Stimulated activated CD8-positive, alpha-beta memory T cell treated with anti-CD3 and anti-CD28 coated beads, Interleukin-2, amount 100 ng/mL, for 48 hours (primary cell): Measurements from ENCODE around the gene LPGAT1.

Experiments used
- DNase-seq, 2 donors: peaks; one replicate each; pipeline ENCODE4 v3.0.0-alpha.2; 2020; ENCODE audit warnings: low read depth in 2 of 2

The LPGAT1 gene

DNA sequence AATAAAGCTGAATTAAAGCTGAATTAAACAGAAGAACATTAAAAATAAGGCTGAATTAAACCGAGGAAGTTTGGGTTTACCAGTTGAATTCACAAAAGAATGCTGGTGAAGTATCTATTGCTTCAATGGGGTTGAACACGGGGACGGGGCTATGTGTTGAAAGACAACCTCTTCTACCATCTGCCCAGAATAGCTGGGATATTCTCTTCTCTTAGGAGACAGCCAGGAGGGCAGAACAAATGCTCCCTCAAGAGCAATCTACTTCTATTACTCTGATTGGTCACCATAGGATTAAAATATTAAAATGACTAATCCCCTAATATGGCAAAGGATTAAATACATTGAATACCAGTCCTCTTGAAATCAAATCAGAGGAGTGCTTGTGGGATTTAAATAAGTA, 68.4 kb downstream of the LPGAT1 start:
- no peak for DNase-seq

GRCh38 chr1:211761400-211761799, 69.2 kb downstream of the LPGAT1 start:
- DNase-seq: no peak

- DNase-seq: no peak
Observed at GRCh38 chr1:211756471-211757020, 74.0 kb downstream of the LPGAT1 start.

GRCh38 chr1:211753649-211754251, 76.8 kb downstream of the LPGAT1 start:
- no peak for DNase-seq

GRCh38 chr1:211752951-211753486, 77.5 kb downstream of the LPGAT1 start:
- no peak for DNase-seq

DNA sequence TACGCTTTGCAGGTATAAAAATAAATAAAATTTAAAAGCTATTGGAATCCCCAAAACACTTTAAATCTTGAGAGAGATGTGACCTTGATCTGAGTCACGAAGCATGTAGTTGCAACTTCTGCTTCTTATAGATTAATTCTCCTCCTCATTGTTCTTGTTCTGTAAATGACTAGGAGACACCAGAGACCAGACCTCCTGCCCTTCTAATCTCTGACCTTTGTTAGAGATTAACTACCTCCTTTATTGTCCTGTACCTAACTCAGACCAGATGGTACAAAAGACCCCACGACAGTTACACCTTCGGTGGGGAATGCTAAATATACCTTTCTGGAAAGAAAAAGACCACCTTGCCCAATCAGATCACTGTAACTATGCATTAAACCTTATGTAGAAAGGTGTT, 78.2 kb downstream of the LPGAT1 start:
- DNase-seq: no peak

DNA sequence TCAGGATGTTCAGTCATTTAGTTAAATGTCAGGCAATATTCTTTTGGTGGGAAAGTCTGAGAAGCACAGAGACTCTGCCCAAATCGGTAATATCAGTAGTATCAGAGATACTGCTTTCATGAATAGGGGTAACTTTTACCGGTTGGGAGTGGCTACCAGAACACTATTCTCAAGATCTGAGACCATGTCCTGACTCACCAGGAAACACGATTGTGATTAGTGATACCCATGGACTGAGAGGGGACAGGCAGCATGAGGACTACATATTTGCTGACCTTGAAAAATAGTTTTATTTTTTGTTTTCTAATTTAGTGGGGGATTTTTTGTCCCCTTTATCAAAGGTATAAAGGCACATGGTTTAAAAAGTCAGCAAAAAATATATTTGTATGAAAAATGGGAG, 79.1 kb downstream of the LPGAT1 start:
- no peak for DNase-seq

DNA sequence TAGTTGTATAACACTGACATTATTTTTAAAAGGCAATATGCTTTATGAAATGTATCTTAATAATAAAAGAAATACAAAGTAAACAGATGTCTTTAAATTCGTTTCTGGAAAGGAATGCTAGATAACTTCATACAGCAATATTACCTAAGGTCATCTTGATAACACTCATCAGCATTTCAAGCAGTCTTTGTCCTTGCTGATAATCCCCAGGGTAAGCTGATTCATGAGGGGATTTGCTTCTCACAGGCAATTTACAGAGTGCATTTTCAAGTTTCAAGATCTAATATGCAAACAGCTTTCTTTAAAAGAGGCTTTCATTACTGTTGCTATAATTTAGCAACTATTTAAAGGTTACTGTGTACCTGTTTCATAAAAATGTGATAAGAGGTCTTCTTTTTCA, 80.0 kb downstream of the LPGAT1 start:
- no peak for DNase-seq

- no peak for DNase-seq
Observed at GRCh38 chr1:211749251-211749650, 81.3 kb downstream of the LPGAT1 start.

- DNase-seq: no peak
Observed at GRCh38 chr1:211748810-211749209, 81.8 kb downstream of the LPGAT1 start.

- DNase-seq: no peak
Observed at GRCh38 chr1:211742889-211743529, 87.6 kb downstream of the LPGAT1 start.

GRCh38 chr1:211742272-211742671, 88.3 kb downstream of the LPGAT1 start:
- DNase-seq: no peak

DNA sequence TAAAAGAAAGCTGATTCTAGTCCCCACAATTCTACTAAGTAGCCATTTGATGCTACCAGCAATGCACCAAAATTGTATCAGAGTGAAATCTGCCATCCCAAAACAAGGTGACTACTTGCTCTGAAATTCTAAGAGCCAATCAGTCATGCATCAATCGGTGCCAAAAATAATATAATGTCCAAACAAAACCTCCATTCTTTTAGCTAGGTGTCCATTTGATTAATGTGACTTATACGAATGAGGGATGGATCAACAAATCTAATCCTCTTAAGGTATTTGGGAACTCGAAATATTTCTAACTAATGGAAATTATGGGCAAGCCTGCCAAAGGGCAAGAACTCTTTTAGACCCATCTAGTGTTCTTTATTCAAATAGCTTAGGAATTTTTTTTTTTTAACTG, 88.8 kb downstream of the LPGAT1 start:
- no peak for DNase-seq

GRCh38 chr1:211741116-211741515, 89.4 kb downstream of the LPGAT1 start:
- DNase-seq: no peak

DNA sequence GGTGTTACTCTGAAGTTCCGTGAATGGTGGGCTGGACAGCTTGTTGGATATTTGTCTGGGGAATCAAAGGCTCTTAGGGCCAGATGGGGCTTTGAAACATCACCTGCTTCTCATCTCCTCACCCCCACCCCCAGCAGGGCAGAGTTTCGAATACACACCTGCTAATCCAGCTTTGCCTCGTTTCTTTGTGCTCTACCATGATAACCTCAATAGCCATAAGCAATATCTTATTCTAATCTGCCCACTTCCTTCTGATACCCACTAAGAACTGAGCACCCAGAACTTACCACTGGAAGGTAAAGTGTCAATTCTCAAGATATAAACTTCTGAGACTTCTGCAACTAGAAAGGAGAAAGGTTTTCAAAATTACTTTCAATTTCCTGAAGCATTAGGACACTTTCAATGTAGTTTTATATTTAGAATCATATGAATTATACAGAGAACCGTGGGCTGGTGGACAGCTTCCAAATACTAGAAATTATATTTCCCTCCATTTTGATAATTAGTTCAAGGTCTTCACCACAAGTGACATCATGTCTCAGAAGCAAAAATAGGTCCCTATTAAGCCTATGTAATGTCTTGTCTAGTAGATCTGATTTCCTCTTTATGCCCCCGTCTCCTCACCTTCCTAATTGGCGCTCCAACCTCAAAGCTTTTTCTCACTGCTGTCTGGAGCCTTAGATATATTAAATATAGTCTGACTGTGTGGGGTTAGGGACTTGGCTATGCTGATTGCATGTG, 90.7 kb downstream of the LPGAT1 start:
- no peak for DNase-seq

DNA sequence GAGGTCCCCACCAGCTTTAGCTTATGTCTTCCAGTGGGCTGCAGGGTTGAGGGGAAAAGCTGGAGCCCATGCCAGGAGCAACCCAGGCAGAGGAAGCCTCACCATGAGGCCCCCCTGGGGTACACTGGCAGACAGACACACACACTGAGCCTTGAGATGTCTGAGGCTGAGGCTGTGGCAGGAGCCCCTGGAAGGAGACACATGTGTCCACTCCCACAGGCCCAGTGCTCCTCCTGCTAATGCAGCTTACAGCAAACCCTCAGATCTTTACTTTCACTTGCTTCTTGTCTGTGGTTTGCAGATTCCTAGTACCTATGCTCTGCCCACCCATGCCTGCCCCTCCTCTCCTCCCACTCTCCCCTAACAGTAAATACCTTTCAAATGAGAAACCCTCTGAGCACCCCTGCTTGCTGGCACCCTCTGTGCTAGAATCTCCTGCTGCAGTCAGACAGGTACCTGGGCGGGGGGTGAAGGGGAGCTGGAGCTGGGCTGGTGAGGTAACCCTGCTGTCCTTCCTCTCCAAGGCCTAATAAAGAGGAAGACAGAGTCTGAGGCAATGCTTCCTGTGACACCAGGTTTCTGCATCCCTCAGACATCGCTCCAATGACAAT, 91.8 kb downstream of the LPGAT1 start:
- DNase-seq: no peak

DNA sequence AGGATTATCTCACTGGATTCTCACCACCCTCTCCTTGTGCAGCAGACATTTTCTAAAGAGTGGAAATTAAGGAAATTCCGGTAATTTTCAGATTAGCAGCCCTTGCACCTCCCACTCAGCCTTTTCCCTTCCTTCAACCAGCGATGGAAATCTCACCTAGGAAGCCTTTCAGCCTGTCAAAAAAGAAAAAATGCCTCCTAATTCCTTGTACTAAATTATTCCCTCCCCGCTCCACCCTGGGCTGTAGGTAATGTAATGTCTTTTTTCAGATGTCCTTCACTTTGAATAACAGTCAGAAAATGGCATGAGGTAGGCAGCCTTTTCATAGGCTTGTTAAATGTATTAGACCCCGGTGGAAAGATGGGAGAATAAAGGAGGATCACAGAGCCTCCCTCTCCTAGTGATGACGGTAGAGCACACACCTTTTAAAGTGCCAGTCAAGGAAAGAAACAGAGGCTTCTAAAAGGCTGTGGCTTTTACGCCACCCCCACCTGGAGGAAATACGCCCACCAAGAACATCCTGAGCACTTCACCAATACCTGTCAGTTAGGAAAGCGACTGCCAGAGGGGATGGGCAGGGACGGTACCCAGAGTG, 92.4 kb downstream of the LPGAT1 start:
- no peak for DNase-seq

GRCh38 chr1:211737115-211738035, 93.2 kb downstream of the LPGAT1 start:
- DNase-seq: no peak

DNA sequence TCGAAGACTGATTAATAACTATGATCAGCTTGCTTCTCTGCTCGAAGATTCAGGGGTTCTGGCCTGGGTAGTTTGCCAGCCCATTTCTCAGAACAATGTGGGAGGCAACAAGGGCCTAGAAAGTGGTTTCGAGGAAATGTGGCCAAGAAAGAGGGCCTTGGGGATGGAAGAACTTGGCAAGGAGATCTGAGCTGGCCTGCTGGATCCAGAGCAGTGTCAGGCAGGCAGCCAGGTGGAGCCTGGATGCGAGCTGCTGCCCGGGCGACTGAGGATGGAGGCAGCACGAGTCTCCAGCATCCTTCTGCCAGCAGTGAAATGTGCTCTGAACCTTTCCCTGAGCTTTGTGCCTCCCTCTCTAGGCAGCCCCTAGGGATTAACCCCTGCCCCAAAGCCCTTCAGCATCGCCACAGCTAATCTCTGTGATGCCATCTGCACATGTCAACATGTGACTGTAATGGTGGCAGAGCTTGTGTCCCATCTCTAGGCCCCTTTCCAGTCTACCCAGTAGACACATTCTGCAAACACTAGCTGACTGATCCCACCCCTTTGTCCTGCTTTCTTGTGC, 94.1 kb downstream of the LPGAT1 start:
- no peak for DNase-seq
